K562 (cell line): Measurements from ENCODE around the gene IRF6. TPM values are rescaled to one million over a fixed set of nuclear protein-coding genes. Genes with fewer than 3 reads are reported as not detected.

Source experiments
- BRCA1 ChIP-seq, 2 experiments: fragments of 450-650 bp in 1 of 2; sonication (generic) in 1 of 2; formaldehyde crosslinking in 1 of 2; IDR thresholded peaks; 2 replicates each; pipeline versions ENCODE4 v1.5.0 to v1.6.1; 2017 to 2020; ENCODE audit warnings: mild to moderate bottlenecking in 1 of 2, missing genetic modification reagents in 1 of 2
- CHAMP1 ChIP-seq: fragments of 450-650 bp; IDR thresholded peaks from 2 replicates; pipeline ENCODE4 v1.6.1; 2016; ENCODE audit warnings: mild to moderate bottlenecking
- FOXM1 ChIP-seq, 2 experiments: fragments of 450-650 bp in 1 of 2; sonication (generic) in 1 of 2; formaldehyde crosslinking in 1 of 2; IDR thresholded peaks; 2 replicates each; pipeline versions ENCODE4 v1.6.1 to v1.9.0; 2017 to 2022; ENCODE audit warnings: low read depth in 2 of 2, mild to moderate bottlenecking in 2 of 2, missing genetic modification reagents in 1 of 2, moderate library complexity in 1 of 2
- GTF2F1 ChIP-seq: IDR thresholded peaks from 2 replicates; pipeline ENCODE4 v1.6.1; 2011; ENCODE audit warnings: low read depth, low read length, improper control_type of control experiment
- L3MBTL2 ChIP-seq: fragments of 450-650 bp; IDR thresholded peaks from 2 replicates; pipeline ENCODE4 v1.6.1; 2016; ENCODE audit warnings: mild to moderate bottlenecking, moderate library complexity
- MLLT1 ChIP-seq, 2 experiments: fragments of 450-650 bp; IDR thresholded peaks; 2 replicates each; pipeline ENCODE4 v1.6.1; 2016
- PHF20 ChIP-seq: fragments of 450-650 bp; IDR thresholded peaks from 2 replicates; pipeline ENCODE4 v1.6.1; 2018; ENCODE audit not compliant: partially characterized antibody
- TOE1 ChIP-seq, 2 experiments: fragments of 450-650 bp in 1 of 2; sonication (generic) in 1 of 2; formaldehyde crosslinking in 1 of 2; IDR thresholded peaks; 2 replicates each; pipeline versions ENCODE4 v1.7.1 to v1.8.0; 2016 to 2022; ENCODE audit warnings: borderline replicate concordance in 2 of 2, mild to moderate bottlenecking in 2 of 2, antibody characterized with exemption in 1 of 2, inconsistent platforms in 1 of 2, low read depth in 1 of 2, missing genetic modification reagents in 1 of 2, moderate library complexity in 1 of 2
- TSC22D4 ChIP-seq: fragments of 450-650 bp; IDR thresholded peaks from 2 replicates; pipeline ENCODE4 v1.6.1; 2016; ENCODE audit warnings: missing genetic modification characterization, missing biosample characterization, control low read depth
- ZBTB40 ChIP-seq, 2 experiments: fragments of 450-650 bp in 1 of 2; sonication (generic) in 1 of 2; formaldehyde crosslinking in 1 of 2; IDR thresholded peaks; 2 replicates each; pipeline versions ENCODE4 v1.7.1 to v1.9.0; 2016 to 2022; ENCODE audit warnings: inconsistent platforms in 1 of 2, mild to moderate bottlenecking in 1 of 2, missing genetic modification reagents in 1 of 2
- ZNF324 ChIP-seq: fragments of 250-450 bp; sonication (Bioruptor Pico); IDR thresholded peaks from 2 replicates; pipeline ENCODE4 v1.4.0; 2020; ENCODE audit warnings: mild to moderate bottlenecking
- polyA plus RNA-seq, 8 experiments: library from polyadenylated mRNA; depleted of rRNA in 4 of 8; stranded (reverse) in 5 of 8; unstranded in 3 of 8; fragments of >200 nt; fragmentation: Nextera tagmentation in 2 of 8; fragmentation: Illumina TruSeq in 1 of 8; extraction: Ambion mirVana in 2 of 8; extraction: Trizol in 1 of 8; gene quantifications; 2 replicates each; pipeline versions ENCODE4 v1.2.1 to v1.2.3, GENCODE V29; 2011 to 2014; ENCODE audit warnings: inconsistent platforms in 1 of 8, missing spikeins in 1 of 8
- total RNA-seq, 7 experiments: library from RNA; depleted of rRNA in 6 of 7; stranded (reverse); fragments of >200 nt in 6 of 7; fragmentation: Illumina TruSeq in 2 of 7; extraction: Trizol in 2 of 7; gene quantifications; 2 replicates each; pipeline versions ENCODE4 v1.2.1 to v1.2.3, GENCODE V29; 2011 to 2021; ENCODE audit warnings: low replicate concordance in 1 of 7

IRF6 gene
- total and polyA plus RNA-seq, 9 of the 15 experiments (the other 6 are each of a cell fraction or from before 2014, with no cell fraction given): 0.03 to 0.65 (median 0.17) TPM

GRCh38 chr1:209808059-209808581, 2.2 kb upstream of the IRF6 start (continued):
- no peak for TF ChIP-seq PHF20
- TF ChIP-seq BRCA1 (IDR thresholded peaks at IDR 0.05): no peak
- no peak for TF ChIP-seq BRCA1 (CRISPR knock-in tag; IDR thresholded peaks at IDR 0.05)
- no peak for TF ChIP-seq ZNF324 (CRISPR knock-in tag)
- TF ChIP-seq CHAMP1: no peak
- no peak for TF ChIP-seq MLLT1 (IDR thresholded peaks at IDR 0.05)
- TF ChIP-seq FOXM1 (IDR thresholded peaks at IDR 0.05; ENCODE audit: low read depth): no peak
- TF ChIP-seq FOXM1 (CRISPR knock-in tag; IDR thresholded peaks at IDR 0.05; ENCODE audit: low read depth): no peak
- TF ChIP-seq ZBTB40 (IDR thresholded peaks at IDR 0.05): no peak
- TF ChIP-seq ZBTB40 (CRISPR knock-in tag; IDR thresholded peaks at IDR 0.05): no peak
- TF ChIP-seq TSC22D4 (tag): no peak
- TF ChIP-seq TOE1 (IDR thresholded peaks at IDR 0.05; ENCODE audit: borderline replicate concordance): no peak
- no peak for TF ChIP-seq TOE1 (CRISPR knock-in tag; IDR thresholded peaks at IDR 0.05; ENCODE audit: borderline replicate concordance, low read depth)
- TF ChIP-seq L3MBTL2: peak; percentile 15; the same call in 1 of the 2 replicates
- TF ChIP-seq GTF2F1: no peak
